Stimulated activated CD8-positive, alpha-beta memory T cell treated with anti-CD3 and anti-CD28 coated beads, Interleukin-4, amount 100 ng/mL, for 4 hours (primary cell): Measurements from ENCODE around the gene C17orf50.
"Not testable (repeated sequence)": the region's sequence is repeated elsewhere in the genome, so short reads cannot be mapped to it uniquely, and the experiment has no call there.

ENCODE experiments used
- DNase-seq, 2 donors: peaks; one replicate each; pipeline ENCODE4 v3.0.0-alpha.2; 2020; ENCODE audit warnings: low read depth in 2 of 2, low spot score in 1 of 2

The C17orf50 gene

GRCh38 chr17:35751541-35751940 lies 9.1 kb upstream of the C17orf50 start:
- DNase-seq, result not testable (repeated sequence)

GRCh38 chr17:35752471-35752870 lies 8.2 kb upstream of the C17orf50 start:
- DNase-seq, result no peak

- no peak for DNase-seq
Observed at GRCh38 chr17:35752945-35753764, 7.5 kb upstream of the C17orf50 start, which contains the start of gene GAS2L2. Gene GAS2L2 (minus strand): TSS chr17:35753239. CDS start chr17:35752850, 389 bp downstream.

GRCh38 chr17:35757243-35757642 lies 3.4 kb upstream of the C17orf50 start:
- DNase-seq, result no peak

- DNase-seq, result no peak
Observed at GRCh38 chr17:35761601-35762000, 914 bp downstream of the C17orf50 start.

GRCh38 chr17:35763767-35764122 lies 3.1 kb downstream of the C17orf50 start:
- DNase-seq, result no peak

GRCh38 chr17:35764123-35764991 lies 3.7 kb downstream of the C17orf50 start:
- peak; percentile 58 to 68 for DNase-seq

GRCh38 chr17:35765086-35765710 lies 4.5 kb downstream of the C17orf50 start:
- DNase-seq, result no peak

GRCh38 chr17:35765756-35766488 lies 5.2 kb downstream of the C17orf50 start:
- DNase-seq, result no peak

GRCh38 chr17:35766489-35766877 lies 5.8 kb downstream of the C17orf50 start:
- no peak for DNase-seq

GRCh38 chr17:35766903-35767510 lies 6.3 kb downstream of the C17orf50 start:
- no peak for DNase-seq

- DNase-seq, result no peak
Observed at GRCh38 chr17:35768797-35769196, 8.1 kb downstream of the C17orf50 start.

- no peak for DNase-seq
Observed at GRCh38 chr17:35769895-35770486, 9.3 kb downstream of the C17orf50 start.

- no peak for DNase-seq
Observed at GRCh38 chr17:35773129-35773528, 12.4 kb downstream of the C17orf50 start.

GRCh38 chr17:35773679-35774425 lies 13.2 kb downstream of the C17orf50 start:
- DNase-seq, result no peak

- DNase-seq, result no peak
Observed at GRCh38 chr17:35774499-35774898, 13.8 kb downstream of the C17orf50 start.

- no peak for DNase-seq
Observed at GRCh38 chr17:35775039-35775438, 14.4 kb downstream of the C17orf50 start.

- no peak for DNase-seq
Observed at GRCh38 chr17:35775583-35775982, 14.9 kb downstream of the C17orf50 start.

- no peak for DNase-seq
Observed at GRCh38 chr17:35778641-35779196, 18.0 kb downstream of the C17orf50 start.
